ENCODE measurements around the gene SERP2.
A peak's percentile ranks its signal among the peaks of the same experiment; 100 is the strongest.

The SERP2 gene

GRCh38 chr13:44436589-44437337 lies 63.1 kb downstream of the SERP2 start (continued):
- TF ChIP-seq ZFP3 (tag by site-specific recombination; IDR thresholded peaks at IDR 0.05; ENCODE audit: low read depth) (no peak), ZEB2 (tag by site-specific recombination; IDR thresholded peaks at IDR 0.05) (peak; percentile 58; the same call in 1 of the 2 replicates), PRDM2 (tag by site-specific recombination; IDR thresholded peaks at IDR 0.05; ENCODE audit: borderline replicate concordance) (no peak), BCL11A (tag by site-specific recombination; IDR thresholded peaks at IDR 0.05; ENCODE audit: low read depth) (no peak), ZBTB21 (tag by site-specific recombination; IDR thresholded peaks at IDR 0.05) (no peak), ZNF600 (tag by site-specific recombination; IDR thresholded peaks at IDR 0.05) (peak; percentile 60; the same call in 1 of the 2 replicates), PATZ1 (tag by site-specific recombination; IDR thresholded peaks at IDR 0.05) (peak; percentile 92), ZBTB10 (tag by site-specific recombination; IDR thresholded peaks at IDR 0.05) (no peak; the same call in none of the 2 replicates), ZFP69B (tag by site-specific recombination; IDR thresholded peaks at IDR 0.05) (no peak), ZBTB26 (tag by site-specific recombination; optimal IDR thresholded peaks at IDR 0.05) (peak; percentile 33), ZNF621 (tag by site-specific recombination; IDR thresholded peaks at IDR 0.05) (no peak), SETDB1 (IDR thresholded peaks at IDR 0.05; ENCODE audit: insufficient read length, low read length) (no peak), ZFP37 (tag by site-specific recombination; IDR thresholded peaks at IDR 0.05) (no peak), ZSCAN18 (tag by site-specific recombination; IDR thresholded peaks at IDR 0.05) (no peak), ZNF585B (tag by site-specific recombination; IDR thresholded peaks at IDR 0.05) (no peak), ZNF580 (tag by site-specific recombination; IDR thresholded peaks at IDR 0.05) (no peak), ZNF433 (tag by site-specific recombination; IDR thresholded peaks at IDR 0.05; ENCODE audit: low read depth) (no peak), ZNF112 (tag by site-specific recombination; IDR thresholded peaks at IDR 0.05) (no peak), ZNF548 (tag by site-specific recombination; IDR thresholded peaks at IDR 0.05) (no peak), PRDM10 (tag by site-specific recombination; IDR thresholded peaks at IDR 0.05) (peak; percentile 51; the same call in 1 of the 2 replicates), HOXC10 (CRISPR knock-in tag; IDR thresholded peaks at IDR 0.05) (no peak)

Data from HEK293 (cell line).